Measurements from ENCODE around the gene VAV2. TPM values are rescaled to one million over a fixed set of nuclear protein-coding genes. Genes with fewer than 3 reads are reported as not detected.
A peak's percentile ranks its signal among the peaks of the same experiment; 100 is the strongest.
"Not testable (repeated sequence)": the region's sequence is repeated elsewhere in the genome, so short reads cannot be mapped to it uniquely, and the experiment has no call there.

Gene VAV2
- total RNA-seq, 1 experiment from 2014 or later = 25.0 TPM

- Histone ChIP-seq H3K9me3 (replicated peaks) (peaks cover 4% of the 10 kb centered on the region; the same call in 1 of the 2 replicates), H3K36me3 (no peaks in the 10 kb centered on the region), H3K4me1 (replicated peaks) (no peaks in the 10 kb centered on the region), H3K27ac (no peak overlapping the region), H3K4me3 (no peak overlapping the region), H3K27me3 (replicated peaks) (peaks cover 25% of the 10 kb centered on the region)
- peak in 1 of 2 experiments; percentile 12 for DNase-seq (ENCODE audit: low read depth in 1 of 2, low spot score in 2 of 2)
Observed at GRCh38 chr9:133752739-133753446, 239.2 kb downstream of the VAV2 start.

DNA sequence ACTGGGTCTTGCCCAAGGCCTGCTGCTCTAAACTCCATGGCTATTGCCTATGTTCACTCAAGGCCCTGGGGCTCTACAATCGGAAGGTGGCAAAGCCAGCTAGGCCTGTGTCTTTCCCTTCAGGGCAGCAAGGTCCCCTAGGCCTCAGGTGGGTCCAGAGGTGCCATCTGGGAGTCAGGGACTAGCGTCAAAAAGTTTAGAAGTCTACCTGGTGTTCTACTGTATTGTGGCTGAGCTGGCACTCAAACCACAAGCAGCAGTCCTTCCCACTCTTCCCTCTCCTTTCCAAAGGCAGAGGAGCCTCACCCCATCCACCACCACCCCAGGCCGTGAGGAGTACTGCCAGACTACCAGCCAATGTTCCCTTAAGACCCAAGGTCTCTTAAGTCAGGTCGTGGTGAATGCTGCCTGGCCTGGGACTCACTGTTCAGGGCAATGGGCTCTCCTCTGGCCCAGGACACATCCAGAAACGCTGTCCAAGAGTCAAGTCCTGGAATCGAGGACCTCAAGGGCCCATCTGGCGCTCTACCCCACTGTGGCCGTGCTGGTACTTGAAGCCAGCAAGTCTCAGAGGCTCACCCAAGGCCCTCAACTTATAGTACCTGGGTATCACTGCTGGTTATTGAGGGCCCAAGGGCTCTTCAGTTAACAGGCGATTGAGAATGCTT is 241.0 kb downstream of the VAV2 start:
- no peak overlapping the region for H3K27ac ChIP-seq
- H3K4me3 ChIP-seq = no peak overlapping the region
- H3K36me3 ChIP-seq = no peaks in the 10 kb centered on the region
- H3K27me3 ChIP-seq (replicated peaks) = peaks cover 28% of the 10 kb centered on the region
- peak in 1 of 2 experiments; percentile 32 for DNase-seq (ENCODE audit: low read depth in 1 of 2, low spot score in 2 of 2)
- H3K4me1 ChIP-seq (replicated peaks) = no peaks in the 10 kb centered on the region
- peaks cover 4% of the 10 kb centered on the region; the same call in 1 of the 2 replicates for H3K9me3 ChIP-seq (replicated peaks)

DNA sequence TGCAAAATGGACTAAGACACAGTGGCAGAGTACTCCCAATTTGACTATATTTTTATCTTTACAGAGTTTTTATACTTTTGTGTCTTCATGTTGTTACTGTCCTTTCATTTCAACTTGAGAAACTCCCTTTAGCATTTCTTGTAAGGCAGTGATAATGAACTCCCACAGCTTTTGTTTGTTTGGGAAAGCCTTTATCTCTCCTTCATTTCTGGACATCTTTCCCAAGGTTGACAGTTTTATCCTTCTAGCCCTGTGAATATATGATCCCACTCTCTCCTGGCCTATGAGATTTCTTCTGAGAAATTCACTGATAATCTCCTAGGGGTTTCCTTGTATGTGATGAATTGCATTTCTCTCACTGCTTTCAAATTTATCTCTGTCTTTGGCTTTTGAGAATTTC is 244.8 kb downstream of the VAV2 start:
- H3K36me3 ChIP-seq = no peaks in the 10 kb centered on the region
- H3K27me3 ChIP-seq (replicated peaks) = peaks cover 22% of the 10 kb centered on the region

DNA sequence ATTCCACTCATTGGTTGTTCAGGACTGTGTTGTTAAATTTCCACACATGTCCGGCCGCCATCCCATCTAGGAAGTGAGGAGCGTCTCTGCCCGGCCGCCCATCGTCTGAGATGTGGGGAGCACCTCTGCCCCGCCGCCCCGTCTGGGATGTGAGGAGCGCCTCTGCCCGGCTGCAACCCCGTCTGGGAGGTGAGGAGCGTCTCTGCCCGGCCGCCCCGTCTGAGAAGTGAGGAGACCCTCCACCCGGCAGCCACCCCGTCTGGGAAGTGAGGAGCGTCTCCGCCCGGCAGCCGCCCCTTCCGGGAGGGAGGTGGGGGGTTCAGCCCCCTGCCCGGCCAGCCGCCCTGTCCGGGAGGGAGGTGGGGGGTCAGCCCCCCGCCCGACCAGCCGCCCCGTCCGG is 247.6 kb downstream of the VAV2 start:
- H3K4me1 ChIP-seq (replicated peaks); H3K9me3 ChIP-seq (replicated peaks); H3K36me3 ChIP-seq; H3K27ac ChIP-seq; H3K4me3 ChIP-seq: not testable (repeated sequence)
- H3K27me3 ChIP-seq (replicated peaks) = peaks cover 13% of the 10 kb centered on the region
- DNase-seq (ENCODE audit: low read depth in 1 of 2, low spot score in 2 of 2) = peak in 1 of 2 experiments; percentile 29

More for the DNA sequence above, 244.8 kb downstream of the VAV2 start:
- Histone ChIP-seq H3K4me1 (replicated peaks) (no peaks in the 10 kb centered on the region), H3K27ac (no peak overlapping the region), H3K9me3 (replicated peaks) (peaks cover 4% of the 10 kb centered on the region; the same call in 1 of the 2 replicates), H3K4me3 (no peak overlapping the region)
- DNase-seq (ENCODE audit: low read depth in 1 of 2, low spot score in 2 of 2) = no peak

DNA sequence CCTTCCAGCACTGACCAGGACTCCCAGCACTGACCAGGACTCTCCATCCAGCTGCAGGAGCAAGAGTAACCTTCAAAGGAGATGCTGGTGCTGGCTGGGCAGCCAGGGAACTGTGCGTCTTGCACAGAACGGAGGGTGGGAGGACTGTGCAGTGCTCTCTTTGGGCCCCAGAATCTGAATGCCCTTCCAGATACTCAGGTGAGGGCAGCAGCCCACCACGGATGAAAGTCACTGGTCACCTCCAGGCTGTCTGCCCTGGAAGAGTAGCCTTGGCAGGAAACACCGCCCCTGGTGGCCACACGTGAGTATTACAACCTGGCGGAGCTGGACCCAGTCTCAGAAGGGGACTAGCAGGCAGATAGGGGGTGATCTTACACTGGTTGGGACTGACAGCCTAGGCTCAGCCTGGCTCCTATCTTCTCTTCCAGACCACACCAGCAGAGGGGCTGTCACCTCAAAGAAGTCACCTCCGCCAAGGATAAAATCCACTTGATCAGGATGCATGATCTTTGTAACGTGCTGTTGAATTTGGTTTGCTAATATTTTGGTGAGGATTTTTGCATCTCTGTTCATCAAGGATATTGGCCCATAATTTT is 249.2 kb downstream of the VAV2 start:
- Histone ChIP-seq H3K27ac (no peak overlapping the region), H3K36me3 (no peaks in the 10 kb centered on the region), H3K27me3 (replicated peaks) (peaks cover 7% of the 10 kb centered on the region; the same call in 1 of the 2 replicates), H3K4me3 (no peak overlapping the region), H3K9me3 (replicated peaks) (no peaks in the 10 kb centered on the region), H3K4me1 (replicated peaks) (peaks cover 6% of the 10 kb centered on the region)
- peak; percentile 73 to 78 for DNase-seq (ENCODE audit: low read depth in 1 of 2, low spot score in 2 of 2)

DNA sequence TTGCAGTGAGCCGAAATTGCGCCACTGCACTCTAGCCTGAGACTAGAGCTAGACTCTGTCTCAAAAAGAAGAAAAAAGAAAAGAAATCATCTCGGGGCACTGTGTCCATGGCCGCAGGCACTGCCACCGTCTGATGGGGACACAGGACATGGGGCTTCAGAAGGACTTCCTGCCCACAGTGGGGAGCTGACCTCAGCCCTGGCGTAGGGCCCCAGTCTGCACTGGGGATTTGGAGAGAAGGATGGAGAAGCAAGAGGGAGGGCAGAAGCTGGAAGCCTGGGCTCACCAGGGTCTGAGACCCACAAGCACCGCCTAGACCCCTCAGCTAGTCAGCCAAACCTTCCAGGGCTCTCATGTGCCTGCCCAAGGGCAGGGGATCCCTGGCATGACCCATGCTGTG is 249.9 kb downstream of the VAV2 start:
- Histone ChIP-seq H3K4me1 (replicated peaks) (peaks cover 8% of the 10 kb centered on the region), H3K27me3 (replicated peaks) (peaks cover 7% of the 10 kb centered on the region; the same call in 1 of the 2 replicates), H3K9me3 (replicated peaks) (no peaks in the 10 kb centered on the region), H3K36me3 (no peaks in the 10 kb centered on the region), H3K27ac (no peak overlapping the region), H3K4me3 (no peak overlapping the region)
- peak in 1 of 2 experiments; percentile 16 for DNase-seq (ENCODE audit: low read depth in 1 of 2, low spot score in 2 of 2)

DNA sequence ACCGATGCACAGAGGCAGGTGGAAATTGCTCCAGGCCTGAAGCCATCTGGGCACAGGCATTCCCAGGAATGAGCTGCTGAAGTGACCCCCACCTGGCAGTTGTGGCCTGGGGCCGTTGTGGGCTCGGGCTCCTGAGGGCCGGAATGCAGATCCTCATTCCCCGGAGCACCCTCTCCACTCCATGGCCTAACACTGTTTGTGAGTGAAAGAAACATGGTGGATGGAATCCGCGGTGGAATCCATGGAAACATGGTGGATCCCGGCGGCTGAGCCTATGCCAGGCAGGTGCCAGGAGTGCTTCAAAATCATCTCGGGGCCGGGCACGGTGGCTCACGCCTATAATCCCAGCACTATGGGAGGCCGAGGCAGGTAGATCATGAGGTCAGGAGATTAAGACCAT is 250.4 kb downstream of the VAV2 start:
- Histone ChIP-seq H3K4me3 (no peak overlapping the region), H3K4me1 (replicated peaks) (peaks cover 8% of the 10 kb centered on the region), H3K36me3 (no peaks in the 10 kb centered on the region), H3K9me3 (replicated peaks) (no peaks in the 10 kb centered on the region), H3K27me3 (replicated peaks) (peaks cover 7% of the 10 kb centered on the region; the same call in 1 of the 2 replicates), H3K27ac (no peak overlapping the region)
- DNase-seq (ENCODE audit: low read depth in 1 of 2, low spot score in 2 of 2) = peak in 1 of 2 experiments; percentile 39

DNA sequence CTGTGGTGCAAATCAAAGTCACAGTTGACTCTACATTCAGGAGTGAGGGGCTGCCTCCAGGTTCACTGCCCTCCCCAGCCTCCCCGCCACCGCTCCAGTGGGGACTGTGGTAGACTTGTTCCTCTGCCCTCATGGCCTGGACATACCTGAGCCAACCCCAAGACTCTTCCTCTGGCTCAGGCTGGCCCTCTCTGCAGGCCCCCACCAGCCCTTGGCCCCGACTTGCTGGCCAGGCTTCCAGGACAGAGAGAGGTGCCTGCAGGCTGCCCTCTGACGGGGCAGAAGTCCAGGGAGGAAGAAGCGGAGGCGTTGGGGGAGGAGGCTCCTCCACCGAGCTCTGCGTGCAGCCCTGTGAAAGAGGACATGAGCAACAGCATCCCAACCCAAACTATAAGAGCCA is 251.2 kb downstream of the VAV2 start:
- DNase-seq (ENCODE audit: low read depth in 1 of 2, low spot score in 2 of 2) = peak in 1 of 2 experiments; percentile 24
- H3K36me3 ChIP-seq = no peaks in the 10 kb centered on the region
- no peak overlapping the region for H3K27ac ChIP-seq
- H3K27me3 ChIP-seq (replicated peaks) = peaks cover 3% of the 10 kb centered on the region; the same call in 1 of the 2 replicates
- no peak overlapping the region for H3K4me3 ChIP-seq
- H3K9me3 ChIP-seq (replicated peaks) = no peaks in the 10 kb centered on the region
- H3K4me1 ChIP-seq (replicated peaks) = peaks cover 8% of the 10 kb centered on the region

GRCh38 chr9:133739408-133740280 is 252.5 kb downstream of the VAV2 start:
- peak in 1 of 2 experiments; percentile 34 for DNase-seq (ENCODE audit: low read depth in 1 of 2, low spot score in 2 of 2)
- H3K9me3 ChIP-seq (replicated peaks) = no peaks in the 10 kb centered on the region
- H3K4me3 ChIP-seq = no peak overlapping the region
- peaks cover 8% of the 10 kb centered on the region for H3K4me1 ChIP-seq (replicated peaks)
- no peaks in the 10 kb centered on the region for H3K36me3 ChIP-seq
- 0 out of 2 replicates have a peak, but pooled peaks cover 3% of the 10 kb centered on the region for H3K27me3 ChIP-seq (replicated peaks)
- no peak overlapping the region for H3K27ac ChIP-seq

- peak in 1 of 2 experiments; percentile 30 for DNase-seq (ENCODE audit: low read depth in 1 of 2, low spot score in 2 of 2)
- H3K27ac ChIP-seq = no peak overlapping the region
- H3K4me1 ChIP-seq (replicated peaks) = peaks cover 8% of the 10 kb centered on the region
- no peak overlapping the region for H3K4me3 ChIP-seq
- 0 out of 2 replicates have a peak, but pooled peaks cover 3% of the 10 kb centered on the region for H3K27me3 ChIP-seq (replicated peaks)
- H3K9me3 ChIP-seq (replicated peaks) = no peaks in the 10 kb centered on the region
- no peaks in the 10 kb centered on the region for H3K36me3 ChIP-seq
Observed at GRCh38 chr9:133738640-133739225, 253.4 kb downstream of the VAV2 start.

- Histone ChIP-seq H3K4me3 (peak within 1 kb of the TSS; percentile 21; the same call in 1 of the 2 replicates), H3K36me3 (no peaks in the 10 kb centered on the region), H3K27ac (no peak within 1 kb of the TSS), H3K9me3 (replicated peaks) (no peaks in the 10 kb centered on the region), H3K4me1 (replicated peaks) (peaks cover 8% of the 10 kb centered on the region), H3K27me3 (replicated peaks) (no peaks in the 10 kb centered on the region)
- DNase-seq (ENCODE audit: low read depth in 1 of 2, low spot score in 2 of 2) = peak; percentile 19 to 60
Observed at GRCh38 chr9:133737774-133738639, 254.1 kb downstream of the VAV2 start, which contains the start of gene SARDH. TSS of gene SARDH (minus strand) at chr9:133738352. CDS start at chr9:133734173, 4,179 bp downstream.
